Neural crest cell (in vitro differentiated cells): ENCODE data around the gene LRRC1. TPM values are rescaled to one million over a fixed set of nuclear protein-coding genes. Genes with fewer than 3 reads are reported as not detected.

Experiments used
- DNase-seq: peaks from one replicate; pipeline ENCODE4 v3.0.0; 2021; ENCODE audit warnings: low read depth, mixed read lengths, low spot score
- H3K27ac Mint-ChIP-seq: one replicate; pipeline ENCODE4 v1.8.0; 2021; ENCODE audit warnings: mild to moderate bottlenecking, mixed read lengths; ENCODE audit not compliant: unreplicated experiment
- H3K27me3 Mint-ChIP-seq: 2 replicates; pipeline ENCODE4 v1.8.0; 2021; ENCODE audit warnings: low read depth, mild to moderate bottlenecking, mixed read lengths
- H3K36me3 Mint-ChIP-seq: 2 replicates; pipeline ENCODE4 v1.8.0; 2021; ENCODE audit warnings: low read depth, mild to moderate bottlenecking, mixed read lengths
- H3K4me1 Mint-ChIP-seq: 2 replicates; pipeline ENCODE4 v1.8.0; 2021; ENCODE audit warnings: mixed read lengths
- H3K4me3 Mint-ChIP-seq: one replicate; pipeline ENCODE4 v1.8.0; 2021; ENCODE audit warnings: mild to moderate bottlenecking, mixed read lengths
- H3K9me3 Mint-ChIP-seq: 2 replicates; pipeline ENCODE4 v1.8.0; 2021; ENCODE audit warnings: mixed read lengths
- CTCF ChIP-seq: fragments of 200-600 bp; sonication (generic); conservative IDR thresholded peaks from 2 replicates; pipeline ENCODE4 v1.5.0; 2021; ENCODE audit warnings: antibody characterized with exemption, mild to moderate bottlenecking
- total RNA-seq: library from RNA; stranded (reverse); gene quantifications from 2 replicates; pipeline ENCODE4 v1.2.1, GENCODE V29; 2021

Gene LRRC1
- total RNA-seq, 1 donor from 2014 or later = 6.6 TPM

DNA sequence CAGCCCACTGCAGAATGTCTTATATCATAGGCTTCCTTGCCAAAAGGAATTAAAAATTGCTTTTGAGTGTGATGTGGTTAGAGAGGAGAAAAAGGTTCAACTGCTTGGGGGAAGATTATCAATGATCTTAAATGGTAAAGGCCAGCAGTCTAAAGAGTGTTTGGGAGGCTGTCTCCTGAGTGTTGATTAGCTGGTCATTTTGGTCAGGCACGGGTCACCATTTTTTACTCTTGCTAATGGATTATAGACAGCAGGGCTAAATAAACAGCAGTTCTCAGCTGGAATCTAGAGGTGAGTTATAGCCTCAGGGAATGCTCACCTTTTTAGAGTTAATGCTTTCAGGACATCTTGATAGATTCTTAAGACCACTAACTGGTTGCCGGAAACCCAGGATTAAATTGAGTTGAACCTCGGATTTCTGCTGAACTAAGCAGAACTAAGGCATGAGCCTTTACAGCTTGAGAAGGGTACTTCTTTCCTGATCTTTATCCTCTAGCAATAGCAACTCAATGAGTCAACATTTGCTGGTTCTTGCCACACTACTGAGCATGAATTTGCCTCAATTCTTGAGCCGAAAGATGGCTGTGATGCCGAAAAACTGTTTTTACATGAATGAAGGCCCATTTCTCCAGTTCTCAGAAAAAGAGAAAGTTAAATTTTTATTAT lies 120.4 kb downstream of the LRRC1 start:
- no peaks in the 10 kb centered on the region for H3K36me3 Mint-ChIP-seq
- H3K9me3 Mint-ChIP-seq = no peaks in the 10 kb centered on the region
- no peak for DNase-seq
- peaks cover 15% of the 10 kb centered on the region for H3K4me1 Mint-ChIP-seq
- no peaks in the 10 kb centered on the region for H3K27me3 Mint-ChIP-seq
- no peak overlapping the region for H3K4me3 Mint-ChIP-seq
- no peak for TF ChIP-seq CTCF
- H3K27ac Mint-ChIP-seq = no peak overlapping the region

DNA sequence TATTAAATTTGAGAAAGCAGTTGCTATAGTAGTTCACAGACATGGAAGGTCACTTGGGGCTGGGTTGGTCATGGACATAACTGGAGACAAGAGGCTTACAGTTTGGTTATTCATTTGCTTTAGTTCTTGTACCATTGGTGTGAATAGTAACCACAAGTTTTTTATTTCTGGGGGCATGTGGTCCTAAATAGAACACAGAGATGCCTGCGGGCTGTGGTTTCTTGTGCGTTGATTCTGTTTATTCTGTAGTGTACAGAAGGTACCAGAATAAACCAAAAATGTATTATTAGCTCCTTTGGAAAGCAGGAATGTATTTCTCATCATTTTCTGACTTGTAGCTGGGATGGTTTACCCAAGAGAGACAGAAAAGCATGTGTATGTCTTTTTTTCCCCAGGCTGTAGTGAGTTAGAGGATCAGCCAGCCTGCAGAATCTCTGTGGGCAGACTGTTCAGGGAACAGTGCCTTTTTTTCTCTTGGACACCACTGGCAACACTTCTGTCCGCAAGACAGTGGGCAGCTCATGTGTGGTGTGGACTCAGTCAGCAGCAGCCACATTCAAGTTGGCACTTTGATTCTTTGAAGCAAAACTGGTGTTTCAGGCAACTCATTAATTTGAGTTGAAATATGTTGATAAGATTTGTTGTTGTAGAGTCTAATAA lies 122.1 kb downstream of the LRRC1 start:
- Mint-ChIP-seq H3K27me3 (no peaks in the 10 kb centered on the region), H3K9me3 (no peaks in the 10 kb centered on the region), H3K27ac (no peak overlapping the region), H3K4me1 (peaks cover 4% of the 10 kb centered on the region), H3K4me3 (no peak overlapping the region), H3K36me3 (peaks cover 8% of the 10 kb centered on the region)
- DNase-seq = no peak
- no peak for TF ChIP-seq CTCF

DNA sequence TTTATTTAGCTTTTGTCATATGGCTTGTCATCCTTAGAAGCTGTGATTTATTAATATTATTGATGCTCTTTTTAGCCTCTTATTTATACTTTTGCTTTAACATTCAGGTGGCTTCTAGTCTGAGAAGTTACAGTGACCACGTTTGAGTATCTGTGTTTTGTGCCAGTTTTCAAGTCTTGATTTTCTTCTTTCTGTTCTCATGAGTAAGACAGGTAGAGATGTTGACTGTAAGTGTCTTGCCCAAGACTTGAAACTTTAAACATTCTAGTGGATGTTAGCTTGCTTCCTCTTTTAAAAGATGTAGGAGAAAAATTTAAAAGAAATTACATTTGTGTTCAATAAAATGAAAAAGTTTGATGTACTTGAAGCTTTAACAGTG lies 122.6 kb downstream of the LRRC1 start:
- Mint-ChIP-seq H3K9me3 (no peaks in the 10 kb centered on the region), H3K36me3 (peaks cover 8% of the 10 kb centered on the region), H3K27ac (no peak overlapping the region), H3K4me1 (peaks cover 4% of the 10 kb centered on the region), H3K4me3 (no peak overlapping the region), H3K27me3 (no peaks in the 10 kb centered on the region)
- DNase-seq = no peak
- TF ChIP-seq CTCF = no peak

DNA sequence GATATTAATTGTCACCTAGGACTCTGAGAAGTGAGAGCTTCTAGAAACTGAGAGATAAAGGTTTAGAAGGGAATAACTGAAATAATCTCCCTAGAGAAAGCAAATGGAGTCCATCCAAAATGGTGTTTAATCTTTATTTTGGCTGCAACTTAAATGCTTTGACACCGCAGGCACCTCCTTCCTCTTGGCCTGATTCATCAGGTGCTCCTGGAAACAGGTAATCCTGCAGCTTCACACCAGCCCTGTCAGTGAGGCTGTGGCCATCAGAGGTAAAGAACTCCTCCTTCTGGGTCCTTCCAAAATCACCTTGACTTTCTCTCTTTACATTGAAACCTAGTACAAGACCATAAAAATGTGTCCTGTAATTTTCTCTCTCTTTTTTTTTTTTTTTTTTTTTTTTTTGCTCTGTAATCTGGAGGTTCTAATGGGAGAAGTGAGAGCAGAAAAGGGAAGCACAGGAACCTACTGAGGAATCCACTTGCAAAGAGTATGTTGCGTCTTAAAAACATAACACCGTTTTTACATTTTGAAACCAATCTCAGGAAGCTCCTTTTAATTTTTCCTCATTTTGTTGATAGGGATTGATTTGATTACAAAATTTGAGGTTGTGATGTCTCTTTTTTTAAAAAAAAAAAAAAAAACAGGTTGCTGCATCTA lies 124.2 kb downstream of the LRRC1 start:
- DNase-seq = no peak
- Mint-ChIP-seq H3K9me3 (no peaks in the 10 kb centered on the region), H3K27ac (no peak overlapping the region), H3K4me1 (peaks cover 4% of the 10 kb centered on the region), H3K27me3 (no peaks in the 10 kb centered on the region), H3K4me3 (no peak overlapping the region), H3K36me3 (peaks cover 8% of the 10 kb centered on the region)
- TF ChIP-seq CTCF = no peak

DNA sequence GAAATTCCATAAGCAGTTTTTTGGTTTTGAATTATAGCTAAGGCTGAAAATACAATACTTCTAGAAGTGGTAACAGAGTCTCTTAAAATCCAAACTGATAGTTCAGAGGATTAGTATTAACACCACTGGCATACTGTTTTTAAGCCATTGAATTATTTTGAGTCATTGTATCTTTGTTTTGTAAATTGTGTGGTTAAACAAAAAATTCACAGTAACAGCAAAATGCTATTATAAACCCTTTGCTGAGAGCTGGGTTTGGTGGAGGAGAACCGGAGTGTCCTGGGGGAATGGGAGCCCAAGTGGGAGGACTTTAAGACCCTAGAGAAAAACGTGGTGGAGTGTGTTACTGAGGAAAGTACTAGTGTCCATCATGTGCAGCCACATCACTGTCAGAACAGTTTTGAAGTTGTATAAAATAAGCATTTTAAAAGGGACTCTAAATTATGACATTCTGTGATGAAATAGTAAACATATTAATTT lies 125.1 kb downstream of the LRRC1 start:
- Mint-ChIP-seq H3K27me3 (no peaks in the 10 kb centered on the region), H3K4me3 (no peak overlapping the region), H3K36me3 (peaks cover 8% of the 10 kb centered on the region), H3K27ac (no peak overlapping the region), H3K9me3 (no peaks in the 10 kb centered on the region), H3K4me1 (peaks cover 4% of the 10 kb centered on the region)
- no peak for TF ChIP-seq CTCF
- DNase-seq = no peak
